ENCODE data around the gene BCS1L.

The BCS1L gene

GRCh38 chr2:218659258-218659987 is at the start of gene BCS1L, which contains the start of gene ZNF142:
Gene BCS1L (plus strand): TSS chr2:218659683. CDS start chr2:218660988, 1,305 bp downstream.
Gene ZNF142 (minus strand): TSS chr2:218659623. CDS start chr2:218656429, 3,194 bp downstream.
- DNase-seq: peak; percentile 95

GRCh38 chr2:218615868-218616315 is 43.6 kb upstream of the BCS1L start:
- no peak for DNase-seq

GRCh38 chr2:218618102-218618860 is 41.2 kb upstream of the BCS1L start:
- no peak for DNase-seq

GRCh38 chr2:218621007-218621406 is 38.5 kb upstream of the BCS1L start:
- no peak for DNase-seq

GRCh38 chr2:218622606-218623365 is 36.7 kb upstream of the BCS1L start:
- DNase-seq: no peak

- DNase-seq: no peak
Observed at GRCh38 chr2:218623366-218623705, 36.1 kb upstream of the BCS1L start.

GRCh38 chr2:218626369-218626768 is 33.1 kb upstream of the BCS1L start:
- DNase-seq: no peak

- DNase-seq: no peak
Observed at GRCh38 chr2:218627939-218628338, 31.5 kb upstream of the BCS1L start.

- no peak for DNase-seq
Observed at GRCh38 chr2:218631837-218632236, 27.6 kb upstream of the BCS1L start.

GRCh38 chr2:218635719-218636118 is 23.8 kb upstream of the BCS1L start:
- no peak for DNase-seq

GRCh38 chr2:218638372-218638771 is 21.1 kb upstream of the BCS1L start:
- DNase-seq: no peak

- no peak for DNase-seq
Observed at GRCh38 chr2:218642121-218642656, 17.3 kb upstream of the BCS1L start.

GRCh38 chr2:218642786-218643185 is 16.7 kb upstream of the BCS1L start:
- no peak for DNase-seq

- no peak for DNase-seq
Observed at GRCh38 chr2:218643751-218644310, 15.7 kb upstream of the BCS1L start.

- no peak for DNase-seq
Observed at GRCh38 chr2:218644721-218645120, 14.8 kb upstream of the BCS1L start.

- DNase-seq: no peak
Observed at GRCh38 chr2:218645126-218645525, 14.4 kb upstream of the BCS1L start.

GRCh38 chr2:218648088-218648786 is 11.2 kb upstream of the BCS1L start:
- DNase-seq: peak; percentile 55

GRCh38 chr2:218648787-218649100 is 10.7 kb upstream of the BCS1L start:
- no peak for DNase-seq

- no peak for DNase-seq
Observed at GRCh38 chr2:218655751-218656150, 3.7 kb upstream of the BCS1L start.

GRCh38 chr2:218658671-218659257 is 719 bp upstream of the BCS1L start:
- no peak for DNase-seq

- no peak for DNase-seq
Observed at GRCh38 chr2:218659988-218660358, 490 bp downstream of the BCS1L start.

GRCh38 chr2:218662377-218662776 is 2.9 kb downstream of the BCS1L start:
- no peak for DNase-seq
